Fibroblast of pulmonary artery (primary cell): Measurements from ENCODE around the gene PIK3CB.
"Not testable (repeated sequence)": the region's sequence is repeated elsewhere in the genome, so short reads cannot be mapped to it uniquely, and the experiment has no call there.

Source experiments
- DNase-seq: peaks from one replicate; pipeline ENCODE4 v3.0.0-alpha.2; 2010; ENCODE audit warnings: low read depth
- H3K4me3 ChIP-seq: replicated peaks from 2 replicates; pipeline ENCODE4 v1.5.1; 2011; ENCODE audit warnings: low read depth, mild to moderate bottlenecking, control low read depth, low read length, moderate library complexity
- TF ChIP-seq, protein P1 (sequence below): IDR thresholded peaks from 2 replicates; pipeline ENCODE4 v1.5.1; 2011; ENCODE audit warnings: mild to moderate bottlenecking, control low read depth, low read length, inconsistent platforms; ENCODE audit errors: missing control alignments

PIK3CB gene

DNA sequence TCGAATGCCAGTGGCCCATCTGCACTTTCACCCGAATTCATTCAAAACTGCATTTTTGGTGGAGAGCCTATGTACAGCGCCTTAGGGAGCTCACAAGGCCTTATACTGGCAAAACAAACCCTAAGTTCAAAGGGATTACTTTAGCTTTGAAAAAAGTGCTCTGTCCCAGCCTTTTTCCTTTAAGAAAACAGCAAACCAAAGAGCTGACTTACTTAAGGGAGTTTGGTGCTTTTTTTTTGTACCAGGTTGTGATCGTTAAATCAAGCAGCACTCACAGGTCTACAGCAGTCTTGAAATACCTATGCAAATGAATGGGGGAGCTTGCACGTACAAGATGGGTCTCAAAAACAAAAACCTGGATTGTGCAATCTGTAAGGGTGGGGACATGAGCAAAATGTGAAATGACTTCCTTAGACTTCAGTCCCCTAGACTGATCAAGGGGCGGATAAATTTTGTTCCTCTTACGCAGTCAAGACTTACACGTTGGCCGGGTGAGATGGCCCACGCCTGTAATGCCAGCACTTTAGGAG is 11.6 kb upstream of the PIK3CB start:
- no peak for DNase-seq
- no peak overlapping the region for H3K4me3 ChIP-seq
- TF ChIP-seq, protein P1, sequence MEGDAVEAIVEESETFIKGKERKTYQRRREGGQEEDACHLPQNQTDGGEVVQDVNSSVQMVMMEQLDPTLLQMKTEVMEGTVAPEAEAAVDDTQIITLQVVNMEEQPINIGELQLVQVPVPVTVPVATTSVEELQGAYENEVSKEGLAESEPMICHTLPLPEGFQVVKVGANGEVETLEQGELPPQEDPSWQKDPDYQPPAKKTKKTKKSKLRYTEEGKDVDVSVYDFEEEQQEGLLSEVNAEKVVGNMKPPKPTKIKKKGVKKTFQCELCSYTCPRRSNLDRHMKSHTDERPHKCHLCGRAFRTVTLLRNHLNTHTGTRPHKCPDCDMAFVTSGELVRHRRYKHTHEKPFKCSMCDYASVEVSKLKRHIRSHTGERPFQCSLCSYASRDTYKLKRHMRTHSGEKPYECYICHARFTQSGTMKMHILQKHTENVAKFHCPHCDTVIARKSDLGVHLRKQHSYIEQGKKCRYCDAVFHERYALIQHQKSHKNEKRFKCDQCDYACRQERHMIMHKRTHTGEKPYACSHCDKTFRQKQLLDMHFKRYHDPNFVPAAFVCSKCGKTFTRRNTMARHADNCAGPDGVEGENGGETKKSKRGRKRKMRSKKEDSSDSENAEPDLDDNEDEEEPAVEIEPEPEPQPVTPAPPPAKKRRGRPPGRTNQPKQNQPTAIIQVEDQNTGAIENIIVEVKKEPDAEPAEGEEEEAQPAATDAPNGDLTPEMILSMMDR = no peak

DNA sequence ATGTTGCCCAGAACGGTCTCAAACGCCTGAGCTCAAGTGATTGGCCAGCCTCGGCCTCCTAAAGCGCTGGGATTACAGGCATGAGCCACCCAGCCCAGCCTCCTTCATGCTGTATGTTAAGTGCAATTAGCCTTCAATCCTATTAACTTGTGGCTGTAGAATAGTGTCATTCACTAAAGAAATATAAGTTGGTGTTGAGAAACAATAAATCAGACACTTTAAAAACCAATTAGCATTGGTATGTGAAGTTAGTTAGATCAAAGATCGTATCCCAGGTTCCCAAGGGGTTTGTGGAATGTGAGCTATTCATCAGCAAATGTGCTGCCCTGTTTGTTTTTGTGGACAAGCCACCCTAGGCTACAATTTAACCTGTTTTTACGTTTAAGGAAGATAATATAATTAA is 11.0 kb upstream of the PIK3CB start:
- TF ChIP-seq, protein P1 = no peak
- H3K4me3 ChIP-seq = no peak overlapping the region
- DNase-seq = no peak

DNA sequence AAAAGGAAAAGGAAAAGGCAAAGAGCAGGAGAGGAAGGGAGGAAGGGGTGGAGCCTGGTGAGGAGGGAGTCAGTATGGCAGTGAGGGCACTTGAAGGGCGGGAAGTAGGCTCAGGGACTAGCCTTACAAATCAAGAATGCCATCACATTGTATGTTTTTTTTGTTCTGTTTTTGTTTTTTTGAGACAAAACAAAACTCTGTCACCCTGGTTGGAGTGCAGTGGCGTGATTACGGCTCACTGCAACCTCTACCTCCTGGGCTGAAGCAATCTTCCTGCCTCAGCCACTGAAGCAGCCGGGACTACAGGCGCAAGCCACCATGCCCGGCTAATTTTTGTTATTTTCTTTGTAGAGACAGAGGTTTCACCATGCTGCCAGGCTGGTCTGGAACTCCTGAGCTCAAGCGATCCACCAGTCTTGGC is 10.5 kb upstream of the PIK3CB start:
- H3K4me3 ChIP-seq = no peak overlapping the region
- DNase-seq = no peak
- TF ChIP-seq, protein P1 = no peak

DNA sequence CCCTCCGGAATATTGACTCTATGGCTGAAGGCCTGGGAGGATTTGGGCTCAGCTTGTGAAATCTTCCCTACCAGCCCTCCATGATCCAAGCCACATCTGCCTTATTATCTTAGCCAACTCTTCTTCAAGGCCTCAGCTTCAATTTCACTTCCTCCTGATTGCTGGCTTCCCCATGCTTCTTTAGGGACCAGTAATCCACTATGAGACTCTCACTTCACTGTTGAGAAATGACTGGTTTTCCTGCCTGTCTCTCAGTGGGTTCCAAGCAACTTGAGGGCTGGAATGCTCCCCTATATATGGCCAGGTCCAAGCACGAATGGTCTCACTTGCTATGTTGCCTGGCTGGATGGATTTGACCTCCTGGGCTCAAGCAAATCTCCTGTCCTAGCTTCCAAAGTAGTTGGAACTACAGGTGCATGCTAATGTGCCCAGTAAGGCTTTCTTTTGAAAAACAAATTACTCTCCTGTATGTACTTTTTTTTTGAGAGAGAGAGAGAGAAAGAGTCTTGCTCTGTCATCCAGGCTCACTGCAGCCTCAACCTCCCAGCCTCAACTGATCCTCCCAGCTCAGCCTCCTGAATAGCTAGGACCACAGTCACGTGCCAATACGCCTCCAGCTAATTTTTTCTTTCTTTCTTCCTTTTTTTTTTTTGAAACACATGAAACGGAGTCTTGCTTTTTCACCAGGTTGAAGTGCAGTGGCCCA is 7.9 kb upstream of the PIK3CB start:
- TF ChIP-seq, protein P1 = no peak
- no peak overlapping the region for H3K4me3 ChIP-seq
- DNase-seq = no peak

DNA sequence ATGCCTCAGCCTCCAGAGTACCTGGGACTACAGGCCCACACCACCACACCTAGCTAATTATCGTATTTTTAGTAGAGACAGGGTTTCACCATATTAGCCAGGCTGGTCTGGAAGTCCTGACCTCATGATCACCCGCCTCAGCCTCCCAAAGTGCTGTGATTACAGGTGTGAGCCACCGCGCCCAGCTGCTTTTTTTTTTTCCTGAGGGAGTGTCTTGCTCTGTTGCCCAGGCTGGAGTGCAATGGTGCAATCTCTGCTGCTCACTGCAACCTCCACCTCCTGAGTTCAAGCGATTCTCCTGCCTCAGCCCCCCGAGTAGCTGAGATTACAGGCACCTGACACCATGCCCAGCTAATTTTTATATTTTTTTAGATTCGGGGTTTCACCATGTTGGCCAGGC is 3.7 kb upstream of the PIK3CB start:
- DNase-seq, H3K4me3 ChIP-seq: not testable (repeated sequence)

DNA sequence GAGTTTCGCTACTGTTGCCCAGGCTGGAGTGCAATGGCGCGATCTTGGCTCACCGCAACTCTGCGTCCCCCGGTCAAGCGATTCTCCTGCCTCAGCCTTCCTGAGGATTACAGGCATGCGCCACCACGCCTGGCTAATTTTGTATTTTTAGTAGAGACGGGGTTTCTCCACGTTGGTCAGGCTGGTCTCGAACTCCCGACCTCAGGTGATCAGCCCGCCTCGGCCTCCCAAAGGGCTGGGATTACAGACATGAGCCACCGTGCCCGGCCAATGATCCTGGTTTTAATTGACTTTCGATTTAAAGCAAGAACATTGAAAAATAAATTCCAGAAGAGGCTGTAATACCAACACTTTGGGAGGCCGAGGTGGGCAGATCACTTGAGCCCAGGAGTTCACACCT is 1.1 kb upstream of the PIK3CB start:
- not testable (repeated sequence) for DNase-seq, H3K4me3 ChIP-seq

DNA sequence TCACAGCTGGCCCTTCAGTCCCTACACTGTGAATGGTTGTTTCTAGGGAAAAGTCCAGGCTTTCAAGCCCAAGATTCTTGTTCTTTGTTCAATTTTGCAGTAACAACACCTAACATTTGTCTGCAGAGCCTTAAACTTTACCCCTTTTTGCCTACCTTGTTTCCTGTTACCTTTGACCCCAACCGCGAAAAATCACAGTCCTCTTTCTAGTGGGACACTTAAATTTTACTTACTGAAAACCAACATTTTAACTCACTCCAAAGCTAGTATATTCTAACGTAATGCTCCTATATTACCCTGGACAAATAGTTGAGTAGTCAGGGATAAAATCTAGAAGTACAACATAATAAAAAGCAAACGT is 649 bp upstream of the PIK3CB start:
- H3K4me3 ChIP-seq = peak overlapping the region; percentile 61
- DNase-seq = no peak
- TF ChIP-seq, protein P1 = no peak

DNA sequence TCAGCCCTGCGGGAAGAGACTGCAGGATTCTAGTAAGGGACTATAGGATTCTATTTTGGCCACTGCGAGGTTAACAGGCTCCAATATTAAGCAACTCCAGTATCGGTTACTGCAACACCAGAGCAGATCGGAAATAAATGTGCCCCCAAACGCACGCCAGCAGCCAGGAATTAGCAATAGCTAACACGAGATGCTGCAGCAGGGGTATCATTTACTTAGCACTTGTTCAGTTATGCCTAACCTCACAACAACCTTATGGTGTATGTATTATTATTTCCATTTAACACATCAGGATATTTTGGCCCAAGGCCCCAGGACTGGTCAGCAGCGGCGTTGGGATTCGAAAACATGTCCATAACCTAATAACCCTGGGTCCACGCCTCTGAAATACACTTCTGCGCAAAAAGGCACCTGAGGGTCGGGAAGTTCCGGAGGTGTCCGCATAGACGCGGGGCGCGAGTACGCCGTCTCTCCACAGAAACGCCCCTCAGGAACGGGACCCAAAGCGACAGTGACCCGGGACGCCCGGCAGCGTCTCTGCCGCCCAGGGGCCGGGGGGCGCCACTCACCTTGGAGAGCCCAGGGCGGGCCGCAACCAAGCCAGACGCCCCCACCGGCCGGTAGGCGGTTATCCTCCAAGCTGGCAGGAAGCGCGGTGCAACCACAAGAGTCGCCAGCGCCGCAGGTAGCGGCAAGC is 681 bp downstream of the PIK3CB start:
- TF ChIP-seq, protein P1 = no peak
- DNase-seq = peak; percentile 31
- H3K4me3 ChIP-seq = peak overlapping the region; percentile 73

DNA sequence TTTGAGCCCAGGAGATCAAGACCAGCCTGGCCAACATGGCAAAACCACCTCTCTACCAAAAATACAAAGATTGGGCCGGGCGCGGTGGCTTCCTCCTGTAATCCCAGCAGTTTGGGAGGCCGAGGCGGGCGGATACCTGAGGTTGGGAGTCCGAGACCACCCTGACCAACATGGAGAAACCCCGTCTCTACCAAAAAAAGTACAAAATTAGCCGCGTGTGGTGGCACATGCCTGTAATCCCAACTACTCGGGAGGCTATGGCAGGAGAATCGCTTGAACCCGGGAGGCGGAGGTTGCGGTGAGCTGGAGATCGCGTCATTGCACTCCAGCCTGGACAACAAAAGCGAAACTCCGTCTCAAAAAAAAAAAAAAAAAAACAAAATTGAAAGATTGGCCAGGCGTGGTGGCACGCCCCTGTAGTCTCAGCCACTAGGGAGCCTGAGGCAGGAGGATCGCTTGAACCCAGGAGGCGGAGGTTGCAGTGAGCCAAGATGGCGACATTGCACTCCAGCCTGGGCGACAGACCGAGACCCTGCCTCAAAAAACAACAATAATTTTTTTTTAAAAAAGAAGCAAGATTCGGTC is 2.2 kb downstream of the PIK3CB start:
- DNase-seq, H3K4me3 ChIP-seq: not testable (repeated sequence)
